H54 (cell line): ENCODE measurements around the gene KAT2B.

Experiments used
- DNase-seq: peaks from one replicate; pipeline ENCODE4 v3.0.0; 2011; ENCODE audit warnings: low spot score, mixed read lengths; ENCODE audit not compliant: insufficient read length
- FAIRE-seq: peaks from 3 replicates; lab custom pipeline; 2011; peaks lifted over from hg19 to GRCh38; lab: Jason Lieb, UNC
- POLR2A ChIP-seq: IDR thresholded peaks from 2 replicates; pipeline ENCODE4 v1.6.1; 2011; ENCODE audit warnings: low read depth, mild to moderate bottlenecking, low read length

The KAT2B gene

DNA sequence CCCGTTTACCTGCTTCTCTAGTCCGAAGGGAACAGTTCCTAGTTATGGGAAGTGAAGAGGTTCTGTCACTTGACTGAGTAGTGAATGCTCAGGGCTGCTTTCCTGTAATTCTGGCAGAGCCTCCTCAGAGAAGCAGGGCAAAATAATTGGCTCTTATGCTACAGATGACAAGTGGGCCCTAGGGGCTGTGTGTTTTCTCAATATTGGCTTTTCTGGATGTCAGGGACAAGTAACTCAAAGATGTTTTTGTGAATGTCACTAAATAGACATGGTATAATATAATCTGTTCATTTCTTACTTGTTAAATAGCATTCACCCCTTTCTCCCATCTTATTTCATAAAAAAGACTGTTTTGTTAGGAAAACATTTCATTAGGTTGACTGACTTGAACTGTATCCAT, 105.6 kb downstream of the KAT2B start:
- no peak for FAIRE-seq
- no peak for DNase-seq
- TF ChIP-seq POLR2A, result no peak

GRCh38 chr3:20146301-20146700, 106.1 kb downstream of the KAT2B start:
- TF ChIP-seq POLR2A, result no peak
- no peak for DNase-seq
- FAIRE-seq, result no peak

GRCh38 chr3:20147361-20147760, 107.1 kb downstream of the KAT2B start:
- FAIRE-seq (no peak), DNase-seq (no peak)
- no peak for TF ChIP-seq POLR2A

DNA sequence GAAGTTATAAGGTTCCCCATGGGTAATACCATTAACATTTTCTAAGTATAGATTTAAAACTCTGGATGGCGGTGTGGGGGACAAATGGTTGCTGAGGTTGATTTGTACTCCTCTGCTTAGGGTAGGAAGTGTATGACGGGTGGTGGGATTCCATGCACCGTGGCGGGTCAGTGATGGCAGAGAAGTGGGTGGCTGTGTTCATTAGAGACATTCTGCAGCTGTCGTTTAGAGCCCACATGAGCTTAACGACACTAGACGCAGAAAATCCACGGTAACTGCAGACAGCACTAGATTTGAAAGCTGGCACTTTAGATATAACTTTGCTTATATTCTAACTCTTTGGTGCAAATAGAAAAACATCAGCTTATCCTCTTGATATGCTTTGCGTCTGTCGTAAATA, 108.2 kb downstream of the KAT2B start:
- FAIRE-seq, result no peak
- TF ChIP-seq POLR2A, result no peak

DNA sequence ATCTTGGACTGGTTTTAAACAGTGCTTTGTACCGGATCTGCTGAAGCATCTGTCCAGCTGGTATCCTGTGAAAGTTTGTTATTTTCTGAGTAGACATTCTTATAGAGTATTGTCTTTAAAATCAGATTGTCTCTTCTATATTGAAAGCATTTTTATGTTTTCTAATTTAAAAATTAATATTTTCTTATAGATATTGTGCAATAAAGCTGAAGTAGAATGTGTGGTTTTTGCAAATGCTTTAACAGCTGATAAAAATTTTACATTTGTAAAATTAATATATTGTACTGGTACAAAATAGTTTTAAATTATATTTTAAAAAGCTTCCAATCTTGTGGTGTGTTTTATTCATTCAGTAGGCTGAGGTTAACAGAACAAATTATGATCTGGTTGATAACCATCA, 113.8 kb downstream of the KAT2B start:
- no peak for TF ChIP-seq POLR2A
- no peak for FAIRE-seq
- no peak for DNase-seq

More for the DNA sequence above, 108.2 kb downstream of the KAT2B start:
- DNase-seq, result no peak

DNA sequence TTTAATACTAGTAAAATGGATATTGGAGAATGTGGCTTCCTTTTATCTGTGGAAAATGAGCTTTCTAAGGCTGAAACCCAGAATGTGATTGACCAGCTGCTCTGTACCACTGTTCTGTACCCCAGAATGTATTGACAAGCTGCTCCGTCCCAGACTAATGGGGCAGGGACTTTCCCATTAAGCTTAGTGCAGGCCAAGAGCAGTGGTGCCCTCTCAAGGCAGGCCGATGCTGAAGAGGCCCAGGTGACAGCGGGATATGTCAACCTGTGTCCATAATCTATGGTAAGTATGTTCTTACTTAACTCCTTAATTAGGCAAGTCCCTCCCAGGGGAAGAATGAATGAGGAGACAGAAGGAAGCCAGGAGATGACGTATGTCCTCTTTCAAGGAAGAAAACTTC, 114.7 kb downstream of the KAT2B start:
- DNase-seq (no peak), FAIRE-seq (no peak)
- TF ChIP-seq POLR2A, result no peak

- DNase-seq (no peak), FAIRE-seq (no peak)
- no peak for TF ChIP-seq POLR2A
Observed at GRCh38 chr3:20160230-20160629, 120.0 kb downstream of the KAT2B start.

GRCh38 chr3:20161714-20162113, 121.5 kb downstream of the KAT2B start:
- TF ChIP-seq POLR2A, result no peak
- FAIRE-seq, result no peak
- no peak for DNase-seq

GRCh38 chr3:20173844-20174410, 133.7 kb downstream of the KAT2B start:
- FAIRE-seq, result no peak

DNA sequence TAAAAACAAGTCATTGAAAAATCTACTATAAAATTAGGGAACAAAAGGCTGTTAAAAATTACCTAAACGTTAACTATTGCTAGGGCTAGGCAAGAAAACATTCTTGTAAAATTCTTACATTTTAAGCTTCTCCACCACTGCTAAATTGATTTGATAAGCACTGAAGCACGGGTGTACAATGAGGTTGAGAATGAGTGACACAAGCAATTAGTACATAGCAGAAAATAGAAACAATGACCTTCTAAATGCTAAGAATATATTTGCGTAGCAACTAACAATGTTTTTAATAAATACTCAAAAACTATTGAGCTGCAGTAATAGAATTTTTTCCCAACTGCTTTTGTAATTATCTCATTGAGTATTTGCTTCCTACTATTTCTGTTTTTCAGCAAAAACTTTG, 141.0 kb downstream of the KAT2B start:
- no peak for TF ChIP-seq POLR2A
- no peak for FAIRE-seq

More at GRCh38 chr3:20173844-20174410, 133.7 kb downstream of the KAT2B start:
- no peak for TF ChIP-seq POLR2A
- DNase-seq, result no peak

GRCh38 chr3:20182206-20182605, 142.0 kb downstream of the KAT2B start:
- TF ChIP-seq POLR2A, result no peak
- FAIRE-seq (no peak), DNase-seq (no peak)

More for the DNA sequence above, 141.0 kb downstream of the KAT2B start:
- DNase-seq, result no peak

GRCh38 chr3:20185331-20185678, 145.1 kb downstream of the KAT2B start:
- no peak for TF ChIP-seq POLR2A
- DNase-seq (no peak), FAIRE-seq (peak; percentile 83)

GRCh38 chr3:20185679-20186599, 145.7 kb downstream of the KAT2B start, which contains the start of gene SGO1:
Gene SGO1, minus strand, starts transcription at chr3:20186206. Its CDS starts 2,179 bp downstream, at chr3:20184027.
- peak; percentile 57; the same call in 1 of the 2 replicates for TF ChIP-seq POLR2A
- peak; percentile 89 for DNase-seq
- FAIRE-seq, result peak; percentile 99

- FAIRE-seq (no peak), DNase-seq (no peak)
- no peak for TF ChIP-seq POLR2A
Observed at GRCh38 chr3:20186600-20187004, 146.4 kb downstream of the KAT2B start.

GRCh38 chr3:20190991-20191390, 150.7 kb downstream of the KAT2B start:
- no peak for FAIRE-seq
- DNase-seq, result no peak
- TF ChIP-seq POLR2A, result no peak
